ENCODE results near the gene POU2F1.

DNA sequence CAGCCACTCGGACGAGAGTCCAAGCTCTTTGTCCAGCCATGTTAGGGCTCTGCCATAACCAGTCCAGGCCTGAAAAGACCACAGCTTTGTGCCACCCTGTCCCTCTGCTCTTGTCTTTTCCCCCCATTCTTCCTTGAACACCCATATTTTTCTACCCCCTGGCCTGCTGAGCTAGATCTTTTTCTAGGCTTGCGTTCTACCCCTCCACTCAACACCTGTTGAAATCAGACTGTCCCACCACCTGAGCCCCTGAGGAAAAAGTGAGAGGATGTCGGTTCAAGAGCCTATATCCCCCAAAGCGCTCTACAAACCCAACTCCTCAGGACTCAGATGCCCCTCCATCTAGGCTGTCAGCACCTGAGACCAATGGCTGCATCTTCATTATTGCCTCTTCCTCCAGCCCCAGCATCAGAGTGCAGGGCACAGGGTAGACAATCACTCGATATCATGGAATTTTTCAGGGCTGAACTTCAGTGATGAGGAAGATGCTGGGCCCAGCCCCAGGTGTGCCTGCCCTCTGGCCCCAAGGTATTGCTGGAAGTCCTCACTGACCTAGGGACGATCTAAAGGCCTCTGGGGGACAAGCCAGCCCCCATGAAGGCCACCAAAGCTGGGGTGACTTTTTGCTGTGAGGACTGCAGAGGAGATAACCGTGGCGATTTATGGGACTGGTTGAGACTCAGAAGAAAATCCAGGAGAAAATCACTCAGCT lies 222.3 kb downstream of the POU2F1 start:
- TF ChIP-seq, protein P1, sequence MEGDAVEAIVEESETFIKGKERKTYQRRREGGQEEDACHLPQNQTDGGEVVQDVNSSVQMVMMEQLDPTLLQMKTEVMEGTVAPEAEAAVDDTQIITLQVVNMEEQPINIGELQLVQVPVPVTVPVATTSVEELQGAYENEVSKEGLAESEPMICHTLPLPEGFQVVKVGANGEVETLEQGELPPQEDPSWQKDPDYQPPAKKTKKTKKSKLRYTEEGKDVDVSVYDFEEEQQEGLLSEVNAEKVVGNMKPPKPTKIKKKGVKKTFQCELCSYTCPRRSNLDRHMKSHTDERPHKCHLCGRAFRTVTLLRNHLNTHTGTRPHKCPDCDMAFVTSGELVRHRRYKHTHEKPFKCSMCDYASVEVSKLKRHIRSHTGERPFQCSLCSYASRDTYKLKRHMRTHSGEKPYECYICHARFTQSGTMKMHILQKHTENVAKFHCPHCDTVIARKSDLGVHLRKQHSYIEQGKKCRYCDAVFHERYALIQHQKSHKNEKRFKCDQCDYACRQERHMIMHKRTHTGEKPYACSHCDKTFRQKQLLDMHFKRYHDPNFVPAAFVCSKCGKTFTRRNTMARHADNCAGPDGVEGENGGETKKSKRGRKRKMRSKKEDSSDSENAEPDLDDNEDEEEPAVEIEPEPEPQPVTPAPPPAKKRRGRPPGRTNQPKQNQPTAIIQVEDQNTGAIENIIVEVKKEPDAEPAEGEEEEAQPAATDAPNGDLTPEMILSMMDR (IDR thresholded peaks at IDR 0.05; ENCODE audit: poor library complexity, severe bottlenecking) = no peak
- TF ChIP-seq EP300 (conservative IDR thresholded peaks at IDR 0.05; ENCODE audit: poor library complexity, severe bottlenecking) (no peak), POLR2AphosphoS5 (IDR thresholded peaks at IDR 0.05) (no peak), EZH2 (IDR thresholded peaks at IDR 0.05; ENCODE audit: borderline replicate concordance, insufficient read depth, low read length, poor library complexity, severe bottlenecking) (no peak)
- TF ChIP-seq, protein P2, sequence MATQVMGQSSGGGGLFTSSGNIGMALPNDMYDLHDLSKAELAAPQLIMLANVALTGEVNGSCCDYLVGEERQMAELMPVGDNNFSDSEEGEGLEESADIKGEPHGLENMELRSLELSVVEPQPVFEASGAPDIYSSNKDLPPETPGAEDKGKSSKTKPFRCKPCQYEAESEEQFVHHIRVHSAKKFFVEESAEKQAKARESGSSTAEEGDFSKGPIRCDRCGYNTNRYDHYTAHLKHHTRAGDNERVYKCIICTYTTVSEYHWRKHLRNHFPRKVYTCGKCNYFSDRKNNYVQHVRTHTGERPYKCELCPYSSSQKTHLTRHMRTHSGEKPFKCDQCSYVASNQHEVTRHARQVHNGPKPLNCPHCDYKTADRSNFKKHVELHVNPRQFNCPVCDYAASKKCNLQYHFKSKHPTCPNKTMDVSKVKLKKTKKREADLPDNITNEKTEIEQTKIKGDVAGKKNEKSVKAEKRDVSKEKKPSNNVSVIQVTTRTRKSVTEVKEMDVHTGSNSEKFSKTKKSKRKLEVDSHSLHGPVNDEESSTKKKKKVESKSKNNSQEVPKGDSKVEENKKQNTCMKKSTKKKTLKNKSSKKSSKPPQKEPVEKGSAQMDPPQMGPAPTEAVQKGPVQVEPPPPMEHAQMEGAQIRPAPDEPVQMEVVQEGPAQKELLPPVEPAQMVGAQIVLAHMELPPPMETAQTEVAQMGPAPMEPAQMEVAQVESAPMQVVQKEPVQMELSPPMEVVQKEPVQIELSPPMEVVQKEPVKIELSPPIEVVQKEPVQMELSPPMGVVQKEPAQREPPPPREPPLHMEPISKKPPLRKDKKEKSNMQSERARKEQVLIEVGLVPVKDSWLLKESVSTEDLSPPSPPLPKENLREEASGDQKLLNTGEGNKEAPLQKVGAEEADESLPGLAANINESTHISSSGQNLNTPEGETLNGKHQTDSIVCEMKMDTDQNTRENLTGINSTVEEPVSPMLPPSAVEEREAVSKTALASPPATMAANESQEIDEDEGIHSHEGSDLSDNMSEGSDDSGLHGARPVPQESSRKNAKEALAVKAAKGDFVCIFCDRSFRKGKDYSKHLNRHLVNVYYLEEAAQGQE (IDR thresholded peaks at IDR 0.05; ENCODE audit: borderline replicate concordance) = no peak
